ENCODE results near the gene PPP1R12B. TPM values are rescaled to one million over a fixed set of nuclear protein-coding genes. Genes with fewer than 3 reads are reported as not detected.

Gene PPP1R12B
- total and polyA plus RNA-seq, 4 donors, result 4.0 to 31.6 (median 9.7) TPM

- Histone ChIP-seq H3K36me3 (ENCODE audit: control insufficient read depth in 4 of 4, insufficient read depth in 3 of 4, low read depth in 1 of 4, low read length in 3 of 4) (no peaks in the 10 kb centered on the region), H3K9me3 (ENCODE audit: control insufficient read depth in 4 of 4, low read length in 3 of 4) (no peaks in the 10 kb centered on the region), H3K27ac (ENCODE audit: low read depth in 1 of 2, low read length in 2 of 2) (no peak overlapping the region), H3K4me3 (ENCODE audit: low read depth in 1 of 3, low read length in 3 of 3) (no peak overlapping the region), H3K9ac (ENCODE audit: low read depth in 1 of 2, low read length in 2 of 2) (no peak overlapping the region), H3K4me1 (ENCODE audit: control insufficient read depth in 4 of 4, insufficient read depth in 4 of 4, low read length in 3 of 4) (peaks cover 0 to 2% (median 0%) of the 10 kb centered on the region in 4 donors), H3K27me3 (ENCODE audit: control insufficient read depth in 4 of 4, insufficient read depth in 4 of 4, low read length in 3 of 4) (no peaks in the 10 kb centered on the region)
- TF ChIP-seq FOXA1 (IDR thresholded peaks at IDR 0.05) (no peak), GABPA (IDR thresholded peaks at IDR 0.05 in 1 of 2, conservative IDR thresholded peaks at IDR 0.05 in 1 of 2) (no peak), ZBTB33 (IDR thresholded peaks at IDR 0.05) (no peak), HNF4A (conservative IDR thresholded peaks at IDR 0.05) (no peak), EGR1 (IDR thresholded peaks at IDR 0.05; ENCODE audit: low read depth in 2 of 2) (no peak), SP1 (IDR thresholded peaks at IDR 0.05) (no peak), HNF4G (IDR thresholded peaks at IDR 0.05) (no peak), JUND (IDR thresholded peaks at IDR 0.05) (no peak), RXRA (IDR thresholded peaks at IDR 0.05) (no peak), CTCF (IDR thresholded peaks at IDR 0.05; ENCODE audit: low read depth, low read length, missing input control) (no peak), RAD21 (IDR thresholded peaks at IDR 0.05) (no peak), TAF1 (conservative IDR thresholded peaks at IDR 0.05) (no peak), NR2F2 (IDR thresholded peaks at IDR 0.05) (no peak), YY1 (IDR thresholded peaks at IDR 0.05) (no peak), MAX (IDR thresholded peaks at IDR 0.05) (no peak), FOXA2 (IDR thresholded peaks at IDR 0.05) (no peak)
- TF ChIP-seq, protein P1, sequence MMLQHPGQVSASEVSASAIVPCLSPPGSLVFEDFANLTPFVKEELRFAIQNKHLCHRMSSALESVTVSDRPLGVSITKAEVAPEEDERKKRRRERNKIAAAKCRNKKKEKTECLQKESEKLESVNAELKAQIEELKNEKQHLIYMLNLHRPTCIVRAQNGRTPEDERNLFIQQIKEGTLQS (IDR thresholded peaks at IDR 0.05), result no peak
- TF ChIP-seq, protein P2, sequence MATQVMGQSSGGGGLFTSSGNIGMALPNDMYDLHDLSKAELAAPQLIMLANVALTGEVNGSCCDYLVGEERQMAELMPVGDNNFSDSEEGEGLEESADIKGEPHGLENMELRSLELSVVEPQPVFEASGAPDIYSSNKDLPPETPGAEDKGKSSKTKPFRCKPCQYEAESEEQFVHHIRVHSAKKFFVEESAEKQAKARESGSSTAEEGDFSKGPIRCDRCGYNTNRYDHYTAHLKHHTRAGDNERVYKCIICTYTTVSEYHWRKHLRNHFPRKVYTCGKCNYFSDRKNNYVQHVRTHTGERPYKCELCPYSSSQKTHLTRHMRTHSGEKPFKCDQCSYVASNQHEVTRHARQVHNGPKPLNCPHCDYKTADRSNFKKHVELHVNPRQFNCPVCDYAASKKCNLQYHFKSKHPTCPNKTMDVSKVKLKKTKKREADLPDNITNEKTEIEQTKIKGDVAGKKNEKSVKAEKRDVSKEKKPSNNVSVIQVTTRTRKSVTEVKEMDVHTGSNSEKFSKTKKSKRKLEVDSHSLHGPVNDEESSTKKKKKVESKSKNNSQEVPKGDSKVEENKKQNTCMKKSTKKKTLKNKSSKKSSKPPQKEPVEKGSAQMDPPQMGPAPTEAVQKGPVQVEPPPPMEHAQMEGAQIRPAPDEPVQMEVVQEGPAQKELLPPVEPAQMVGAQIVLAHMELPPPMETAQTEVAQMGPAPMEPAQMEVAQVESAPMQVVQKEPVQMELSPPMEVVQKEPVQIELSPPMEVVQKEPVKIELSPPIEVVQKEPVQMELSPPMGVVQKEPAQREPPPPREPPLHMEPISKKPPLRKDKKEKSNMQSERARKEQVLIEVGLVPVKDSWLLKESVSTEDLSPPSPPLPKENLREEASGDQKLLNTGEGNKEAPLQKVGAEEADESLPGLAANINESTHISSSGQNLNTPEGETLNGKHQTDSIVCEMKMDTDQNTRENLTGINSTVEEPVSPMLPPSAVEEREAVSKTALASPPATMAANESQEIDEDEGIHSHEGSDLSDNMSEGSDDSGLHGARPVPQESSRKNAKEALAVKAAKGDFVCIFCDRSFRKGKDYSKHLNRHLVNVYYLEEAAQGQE (IDR thresholded peaks at IDR 0.05), result no peak
- 74% methylated on average over 3 of the region's 3 CpGs for WGBS
- DNase-seq (ENCODE audit: low spot score), result no peak
Measured at GRCh38 chr1:202551683-202552082, 203.2 kb downstream of the PPP1R12B start.

Data from liver (tissue), 9 donors.